Spinal cord (tissue), 10 donors: ENCODE data around the gene BTN2A1. TPM values are rescaled to one million over a fixed set of nuclear protein-coding genes. Genes with fewer than 3 reads are reported as not detected.

ENCODE experiments used
- DNase-seq, 6 donors: peaks; one replicate each; pipeline versions ENCODE4 v3.0.0 to v3.0.0-alpha.2; 2013 to 2015; ENCODE audit warnings: low spot score in 6 of 6, low read depth in 4 of 6
- H3K27ac ChIP-seq: one replicate; pipeline ENCODE4 v1.5.1; 2013; ENCODE audit warnings: low read depth, low read length, control low read depth
- H3K27me3 ChIP-seq: one replicate; pipeline ENCODE4 v1.6.1; 2013; ENCODE audit warnings: low read length; ENCODE audit not compliant: control insufficient read depth, insufficient read depth
- H3K36me3 ChIP-seq: one replicate; pipeline ENCODE4 v1.6.1; 2013; ENCODE audit warnings: low read length; ENCODE audit not compliant: control insufficient read depth, insufficient read depth
- H3K4me1 ChIP-seq: one replicate; pipeline ENCODE4 v1.6.1; 2013; ENCODE audit warnings: low read length; ENCODE audit not compliant: control insufficient read depth, insufficient read depth
- H3K4me3 ChIP-seq: one replicate; pipeline ENCODE4 v1.5.1; 2013; ENCODE audit warnings: low read depth, low read length, control low read depth
- H3K9me3 ChIP-seq: one replicate; pipeline ENCODE4 v1.6.1; 2013; ENCODE audit warnings: low read length; ENCODE audit not compliant: control insufficient read depth, insufficient read depth
- WGBS: methylation state at CpG from one replicate; pipeline ENCODE4 v1.1.5; 2013; ENCODE audit warnings: missing lambda C conversion rate; ENCODE audit not compliant: insufficient coverage; 5-methylcytosine and 5-hydroxymethylcytosine counted together
- polyA plus RNA-seq, 2 donors: library from polyadenylated mRNA; unstranded; fragments of 120-200 nt; gene quantifications; one replicate each; pipeline ENCODE4 v1.2.1, GENCODE V29; 2013; ENCODE audit not compliant: insufficient read length in 2 of 2
- total RNA-seq, 2 donors: library from RNA; depleted of rRNA in 1 of 2; stranded (reverse); fragments of 120-200 nt in 1 of 2; fragments of >200 nt in 1 of 2; gene quantifications; one replicate each; pipeline versions ENCODE4 v1.2.3 to v1.2.4, GENCODE V29; 2013 to 2014
- donor health status: healthy.

BTN2A1 gene
- total and polyA plus RNA-seq, 4 donors, result 12.3 to 31.4 (median 21.9) TPM

DNA sequence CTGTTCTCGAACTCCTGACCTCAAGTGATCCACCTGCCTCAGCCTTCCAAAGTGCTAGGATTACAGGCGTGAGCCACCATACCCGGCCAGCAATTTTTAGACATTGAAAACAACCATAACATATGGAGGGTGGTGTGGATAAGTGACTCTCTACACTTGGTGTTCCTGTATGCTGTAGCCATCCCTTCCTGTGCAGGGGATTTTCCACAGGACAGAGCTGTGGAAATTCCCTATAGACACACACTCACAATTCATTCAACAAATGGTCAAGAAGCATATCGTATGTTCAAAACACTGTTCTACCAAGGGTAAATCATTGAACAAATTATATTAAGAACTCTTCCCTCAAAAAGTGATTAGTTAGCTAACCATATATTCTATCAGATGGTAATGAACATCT is 6.3 kb downstream of the BTN2A1 start:
- Histone ChIP-seq H3K4me1 (peaks cover 16% of the 10 kb centered on the region), H3K4me3 (no peak overlapping the region), H3K9me3 (no peaks in the 10 kb centered on the region), H3K27me3 (no peaks in the 10 kb centered on the region), H3K36me3 (peaks cover 49% of the 10 kb centered on the region), H3K27ac (no peak overlapping the region)
- no CpG with 5 or more reads among the region's 4 CpGs for WGBS
- no peak for DNase-seq

DNA sequence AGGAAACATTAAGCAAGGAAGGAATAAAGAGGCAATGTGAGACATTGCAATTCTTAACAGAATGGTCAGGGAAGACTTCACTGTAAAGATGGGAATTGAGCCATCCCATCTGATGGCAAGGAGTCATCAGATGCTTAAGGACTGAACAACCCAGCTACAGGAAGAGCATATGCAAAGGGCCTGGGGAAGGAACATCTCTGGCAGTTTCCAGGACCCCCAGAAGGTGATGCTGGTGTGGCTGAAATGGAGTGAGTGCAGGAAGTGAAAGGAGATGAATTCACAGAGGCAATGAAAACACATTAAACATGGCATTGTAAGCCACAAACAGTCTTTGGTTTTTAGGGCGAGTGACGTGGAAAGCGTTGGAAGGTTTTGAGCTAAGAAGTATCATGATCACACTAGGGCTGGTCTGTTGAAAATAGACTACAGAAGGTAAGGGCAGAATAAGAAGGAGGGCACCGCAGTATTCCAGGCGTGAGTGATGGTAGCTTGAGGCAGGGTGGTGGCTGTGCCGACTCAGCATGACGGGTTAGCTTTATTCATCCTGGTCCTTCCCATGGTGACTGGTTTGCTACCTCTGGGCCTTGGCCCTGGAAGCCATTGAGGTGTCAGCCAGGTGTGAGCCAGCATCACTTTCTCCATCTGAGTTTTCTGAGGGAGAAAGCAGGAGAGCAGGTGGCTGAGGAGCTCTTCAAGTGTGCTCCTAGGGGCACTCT is 6.8 kb downstream of the BTN2A1 start:
- Histone ChIP-seq H3K27ac (no peak overlapping the region), H3K4me1 (peaks cover 10% of the 10 kb centered on the region), H3K4me3 (no peak overlapping the region), H3K36me3 (peaks cover 47% of the 10 kb centered on the region), H3K9me3 (no peaks in the 10 kb centered on the region), H3K27me3 (no peaks in the 10 kb centered on the region)
- 98% methylated on average over 7 of the region's 7 CpGs for WGBS
- DNase-seq, result no peak

DNA sequence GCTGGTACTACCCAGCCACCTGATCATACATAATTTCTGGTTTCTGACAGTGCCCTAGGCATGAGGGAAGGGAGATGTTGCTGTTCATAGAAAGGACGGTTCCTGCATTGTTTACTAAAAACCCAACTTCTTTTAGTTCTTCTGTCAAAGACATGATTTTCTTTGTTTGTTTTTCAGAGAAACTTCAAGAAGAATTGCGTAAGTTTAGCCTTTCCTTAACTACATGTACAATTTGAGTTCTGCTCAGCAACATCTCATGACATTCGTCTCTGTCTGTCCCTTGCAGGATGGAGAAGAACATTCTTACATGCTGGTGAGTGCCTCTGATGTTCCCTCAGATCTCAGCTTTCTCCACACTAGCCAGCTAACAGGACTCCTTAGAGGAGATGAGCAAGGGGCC is 8.0 kb downstream of the BTN2A1 start:
- H3K27ac ChIP-seq, result no peak overlapping the region
- no peak overlapping the region for H3K4me3 ChIP-seq
- no peaks in the 10 kb centered on the region for H3K9me3 ChIP-seq
- peaks cover 47% of the 10 kb centered on the region for H3K36me3 ChIP-seq
- no peaks in the 10 kb centered on the region for H3K27me3 ChIP-seq
- WGBS, result 100% methylated on average over 2 of the region's 3 CpGs
- no peaks in the 10 kb centered on the region for H3K4me1 ChIP-seq
- DNase-seq, result no peak

- Histone ChIP-seq H3K27me3 (no peaks in the 10 kb centered on the region), H3K36me3 (peaks cover 38% of the 10 kb centered on the region), H3K4me3 (no peak overlapping the region), H3K27ac (no peak overlapping the region), H3K9me3 (no peaks in the 10 kb centered on the region), H3K4me1 (no peaks in the 10 kb centered on the region)
- WGBS, result 97% methylated on average over 2 of the region's 2 CpGs
- no peak for DNase-seq
These were observed 11.1 kb downstream of the BTN2A1 start for GRCh38 chr6:26468829-26469228.

GRCh38 chr6:26470643-26471042 is 12.9 kb downstream of the BTN2A1 start:
- H3K9me3 ChIP-seq, result no peaks in the 10 kb centered on the region
- peaks cover 22% of the 10 kb centered on the region for H3K36me3 ChIP-seq
- H3K4me1 ChIP-seq, result peaks cover 8% of the 10 kb centered on the region
- DNase-seq, result no peak
- H3K4me3 ChIP-seq, result no peak overlapping the region
- no peak overlapping the region for H3K27ac ChIP-seq
- WGBS, result 96% methylated on average over 3 of the region's 4 CpGs
- H3K27me3 ChIP-seq, result no peaks in the 10 kb centered on the region

DNA sequence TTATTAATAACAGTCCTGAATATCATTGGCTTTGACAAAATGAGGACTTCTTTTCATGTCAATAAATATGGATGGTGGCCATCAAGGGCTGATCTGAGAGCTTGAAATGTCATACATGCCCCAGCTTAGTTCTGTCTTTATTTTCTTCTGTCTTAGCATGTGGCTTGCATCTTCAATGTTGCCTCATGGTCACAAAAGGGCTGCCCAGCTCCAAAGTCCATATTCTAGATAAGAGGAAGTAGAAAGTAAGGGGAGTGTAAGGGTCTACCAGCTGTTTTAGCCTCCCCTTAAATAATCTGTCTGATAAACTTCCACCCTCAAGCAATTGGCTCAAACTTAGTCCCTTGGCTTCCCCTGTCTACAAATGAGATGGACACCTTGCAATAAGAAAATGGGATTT is 14.2 kb downstream of the BTN2A1 start:
- no peak for DNase-seq
- Histone ChIP-seq H3K9me3 (no peaks in the 10 kb centered on the region), H3K4me1 (peaks cover 8% of the 10 kb centered on the region), H3K4me3 (no peak overlapping the region), H3K36me3 (peaks cover 22% of the 10 kb centered on the region), H3K27me3 (no peaks in the 10 kb centered on the region), H3K27ac (no peak overlapping the region)

- Histone ChIP-seq H3K4me1 (peaks cover 11% of the 10 kb centered on the region), H3K27ac (no peak overlapping the region), H3K27me3 (no peaks in the 10 kb centered on the region), H3K36me3 (peaks cover 21% of the 10 kb centered on the region), H3K9me3 (no peaks in the 10 kb centered on the region), H3K4me3 (no peak overlapping the region)
- no peak for DNase-seq
- 98% methylated on average over 4 of the region's 4 CpGs for WGBS
These were observed 15.0 kb downstream of the BTN2A1 start for GRCh38 chr6:26472549-26473290.

- Histone ChIP-seq H3K9me3 (no peaks in the 10 kb centered on the region), H3K4me1 (peaks cover 11% of the 10 kb centered on the region), H3K36me3 (peaks cover 14% of the 10 kb centered on the region), H3K27ac (peak overlapping the region; percentile 94), H3K27me3 (no peaks in the 10 kb centered on the region), H3K4me3 (peak overlapping the region; percentile 47)
- WGBS, result no CpG with 5 or more reads among the region's 1 CpG
- DNase-seq, result no peak
These were observed 15.6 kb downstream of the BTN2A1 start for GRCh38 chr6:26473429-26473757.

DNA sequence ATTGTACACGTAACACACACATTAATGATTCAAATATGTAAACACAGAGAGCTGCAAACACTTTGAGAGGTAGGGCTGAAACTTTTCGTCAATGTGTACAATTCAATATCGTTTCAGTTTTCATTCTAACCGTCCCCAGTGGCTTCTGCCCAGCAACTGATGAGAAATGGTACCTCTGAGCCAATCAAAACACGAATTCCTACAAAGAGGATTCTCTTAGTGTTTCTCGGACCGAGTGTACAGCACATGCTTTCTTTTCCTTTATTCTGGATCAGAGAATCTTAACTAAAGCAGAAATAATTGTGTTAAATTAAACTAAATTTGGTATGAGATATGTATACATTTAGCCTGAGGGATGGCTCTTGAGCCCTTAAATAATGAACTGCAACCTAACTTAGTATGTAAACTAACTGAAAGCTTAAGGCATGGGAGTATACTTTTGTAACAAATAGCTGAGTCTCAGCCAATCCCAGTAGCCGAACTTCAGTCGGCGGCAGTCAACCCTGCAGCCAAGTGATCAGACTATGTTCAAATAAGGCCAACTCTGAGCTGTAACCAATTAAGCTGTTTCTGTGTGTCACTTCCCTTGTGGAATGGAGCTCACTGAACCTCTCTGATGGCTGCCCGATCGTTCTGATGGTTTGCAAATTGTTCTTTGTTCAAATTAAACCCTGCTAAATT is 16.1 kb downstream of the BTN2A1 start:
- Histone ChIP-seq H3K27me3 (no peaks in the 10 kb centered on the region), H3K4me1 (peaks cover 11% of the 10 kb centered on the region), H3K36me3 (peaks cover 10% of the 10 kb centered on the region), H3K4me3 (peak overlapping the region; percentile 47), H3K9me3 (no peaks in the 10 kb centered on the region), H3K27ac (peak overlapping the region; percentile 94)
- peak; percentile 59 to 95 (median 82) for DNase-seq
- WGBS, result 25% methylated on average over 3 of the region's 12 CpGs
